Measurements from ENCODE around the gene PICALM. TPM values are rescaled to one million over a fixed set of nuclear protein-coding genes. Genes with fewer than 3 reads are reported as not detected.
"Not testable (repeated sequence)": the region's sequence is repeated elsewhere in the genome, so short reads cannot be mapped to it uniquely, and the experiment has no call there.

PICALM gene
- total RNA-seq, 2 experiments from 2014 or later, result 91.1 to 92.2 TPM

GRCh38 chr11:86087688-86088087 lies 18.8 kb upstream of the PICALM start:
- CTCF ChIA-PET, POLR2A ChIA-PET: not testable (repeated sequence)

GRCh38 chr11:86087256-86087655 lies 18.4 kb upstream of the PICALM start:
- CTCF ChIA-PET, result no interaction called here

GRCh38 chr11:86081455-86081854 lies 12.6 kb upstream of the PICALM start:
- POLR2A ChIA-PET, result no interaction called here
- CTCF ChIA-PET, result no interaction called here

More at GRCh38 chr11:86087256-86087655, 18.4 kb upstream of the PICALM start:
- POLR2A ChIA-PET, result no interaction called here

GRCh38 chr11:86079421-86079820 lies 10.5 kb upstream of the PICALM start:
- ChIA-PET CTCF (no interaction called here), POLR2A (interaction anchor here (0.6 kb wide), 2 partner anchors 12 to 173 kb away, joined by 3 to 4 read pairs; no protein-coding TSS in a partner anchor)

GRCh38 chr11:86073948-86074347 lies 5.1 kb upstream of the PICALM start:
- ChIA-PET CTCF (no interaction called here), POLR2A (no interaction called here)

DNA sequence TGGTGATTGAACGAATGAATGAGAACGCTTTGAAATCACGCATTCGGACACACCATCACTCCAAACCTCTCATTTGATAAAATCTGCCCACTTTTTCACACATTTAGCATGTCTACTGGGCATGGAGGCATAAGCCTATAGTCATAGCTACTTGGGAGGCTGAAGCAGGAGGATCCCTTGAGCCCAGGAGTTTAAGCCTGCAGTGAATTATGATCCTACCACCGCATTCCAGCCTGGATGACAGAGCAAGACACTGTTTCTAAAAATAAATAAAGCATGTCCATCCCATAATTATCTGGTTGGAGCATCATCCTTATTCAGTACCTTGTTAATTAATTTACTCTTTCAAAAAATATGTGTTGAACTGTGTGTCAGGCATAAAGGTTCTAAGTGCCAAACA lies 3.3 kb upstream of the PICALM start:
- CTCF ChIA-PET, result interaction anchor here (0.9 kb wide), 1 partner anchor 12 kb away, joined by 3 read pairs; no protein-coding TSS in a partner anchor

GRCh38 chr11:86070142-86071056 lies 1.5 kb upstream of the PICALM start:
- CTCF ChIA-PET, result interaction anchor here (1.1 to 2.4 kb wide), 4 partner anchors 29 to 126 kb away, joined by 3 to 10 read pairs (median 3); no protein-coding TSS in a partner anchor
- POLR2A ChIA-PET, result interaction anchor here (1.9 kb wide), 1 partner anchor 46 kb away, joined by 8 read pairs; no protein-coding TSS in a partner anchor

More for the DNA sequence above, 3.3 kb upstream of the PICALM start:
- POLR2A ChIA-PET, result no interaction called here

- ChIA-PET POLR2A (interaction anchor here (0.5 to 2.5 kb wide), 10 partner anchors 23 to 218 kb away, joined by 3 to 8 read pairs (median 4); no protein-coding TSS in a partner anchor), CTCF (interaction anchor here (0.7 to 2.4 kb wide), 5 partner anchors 21 to 145 kb away, joined by 3 to 10 read pairs (median 4); no protein-coding TSS in a partner anchor)
These were observed 671 bp upstream of the PICALM start for GRCh38 chr11:86069408-86070101.

DNA sequence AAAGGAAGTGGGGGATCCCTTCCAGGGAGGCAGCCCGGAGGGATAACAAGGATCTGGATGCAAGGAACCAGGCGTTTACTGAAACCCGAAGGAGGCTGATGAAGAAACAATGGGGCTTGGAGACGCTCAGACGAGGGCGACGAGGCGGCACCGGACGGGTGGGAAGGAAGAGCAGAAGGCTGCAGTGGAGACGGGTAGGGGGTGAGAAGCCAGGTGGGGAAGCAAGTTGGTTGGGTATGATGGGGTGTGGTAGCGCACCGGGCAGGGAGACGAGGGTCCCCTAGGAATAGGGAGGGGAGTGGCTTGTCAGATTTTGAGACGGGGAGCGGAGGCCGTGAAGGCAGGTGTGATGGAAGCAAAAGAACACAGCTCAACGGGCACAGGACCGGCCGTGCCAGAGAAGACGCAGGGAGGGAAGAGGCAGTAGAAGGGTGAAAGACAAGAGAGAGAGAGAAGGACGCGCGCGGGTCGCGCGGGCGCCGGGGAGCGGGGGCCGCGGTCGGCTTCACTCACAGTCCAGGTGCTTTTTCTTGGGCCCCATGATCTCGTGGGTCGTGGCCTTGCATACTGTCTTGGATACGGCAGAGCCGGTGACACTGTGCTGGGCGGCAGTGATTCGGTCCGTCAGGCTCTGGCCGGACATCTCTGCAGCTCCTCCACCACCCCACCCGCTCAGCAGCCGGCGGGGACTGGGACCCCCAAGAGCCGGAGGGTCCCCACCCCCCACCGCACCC lies 579 bp downstream of the PICALM start:
- CTCF ChIA-PET, result interaction anchor here (0.7 to 2.3 kb wide), 6 partner anchors 20 to 148 kb away, joined by 3 to 9 read pairs (median 4); no protein-coding TSS in a partner anchor
- POLR2A ChIA-PET, result interaction anchor here (0.5 to 2.5 kb wide), 10 partner anchors 11 to 219 kb away, joined by 3 to 8 read pairs (median 4); no protein-coding TSS in a partner anchor

- CTCF ChIA-PET, result interaction anchor here (1.0 to 2.3 kb wide), 5 partner anchors 20 to 148 kb away, joined by 3 to 9 read pairs (median 4); no protein-coding TSS in a partner anchor
- POLR2A ChIA-PET, result interaction anchor here (0.5 to 2.5 kb wide), 7 partner anchors 12 to 183 kb away, joined by 3 to 8 read pairs (median 3); partner anchors contain the start of gene EED
These were observed 1.1 kb downstream of the PICALM start for GRCh38 chr11:86067851-86068137.

GRCh38 chr11:86067009-86067850 lies 1.7 kb downstream of the PICALM start:
- CTCF ChIA-PET, result interaction anchor here (1.0 to 2.3 kb wide), 5 partner anchors 19 to 149 kb away, joined by 3 to 9 read pairs (median 4); no protein-coding TSS in a partner anchor
- POLR2A ChIA-PET, result interaction anchor here (0.5 to 2.5 kb wide), 6 partner anchors 13 to 184 kb away, joined by 3 to 8 read pairs (median 4); partner anchors contain the start of gene EED

DNA sequence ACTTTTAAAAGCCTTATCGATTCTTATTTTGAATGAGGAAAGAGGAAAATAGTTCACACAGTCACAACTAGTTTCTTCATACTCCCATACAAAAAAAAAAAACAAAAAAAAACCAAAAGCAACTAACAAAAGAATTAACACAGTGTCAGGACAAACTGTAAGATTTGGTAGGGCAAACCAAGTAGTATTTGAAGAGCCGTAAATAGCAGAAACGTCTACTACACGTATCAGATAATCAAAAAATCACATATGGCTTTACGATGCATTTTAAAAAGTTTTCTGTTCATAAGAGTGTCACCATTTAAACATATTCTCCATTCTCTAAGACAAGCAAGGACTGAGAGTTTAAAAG lies 2.3 kb downstream of the PICALM start:
- ChIA-PET CTCF (interaction anchor here (2.1 to 2.4 kb wide), 2 partner anchors 25 to 149 kb away, joined by 6 to 9 read pairs (median 9); no protein-coding TSS in a partner anchor), POLR2A (interaction anchor here (1.1 to 1.4 kb wide), 3 partner anchors 146 to 184 kb away, joined by 3 to 7 read pairs (median 4); partner anchors contain the start of gene EED)

GRCh38 chr11:86066033-86066432 lies 2.9 kb downstream of the PICALM start:
- POLR2A ChIA-PET, result no interaction called here

DNA sequence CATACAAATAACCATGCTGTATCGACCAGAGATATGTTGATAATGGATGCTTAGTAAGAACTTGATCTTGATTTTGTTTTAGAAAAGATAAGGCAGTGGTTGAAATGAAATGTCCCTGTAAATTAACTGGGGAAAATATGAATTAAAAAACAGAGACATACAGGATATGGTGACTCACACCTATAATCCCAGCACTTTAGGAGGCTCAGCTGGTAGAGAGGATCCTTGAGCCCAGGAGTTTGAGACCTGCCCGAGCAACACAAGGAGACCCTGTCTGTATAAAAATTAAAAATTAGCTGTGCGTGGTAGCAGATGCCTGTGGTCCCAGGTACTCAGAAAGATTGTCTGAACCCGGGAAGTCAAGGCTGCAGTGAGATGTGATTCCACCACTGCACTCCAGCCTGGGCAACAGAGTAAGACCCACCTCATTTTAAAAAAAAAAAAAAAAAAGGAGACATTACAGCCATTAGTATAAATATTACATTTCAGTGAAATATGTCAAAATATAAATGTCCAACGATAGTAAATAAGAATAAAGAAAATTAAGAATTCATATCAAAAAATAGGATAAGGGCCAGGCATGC lies 4.6 kb downstream of the PICALM start:
- ChIA-PET CTCF (interaction anchor here (0.7 to 2.4 kb wide), 2 partner anchors 22 to 136 kb away, joined by 3 to 9 read pairs; no protein-coding TSS in a partner anchor), POLR2A (no interaction called here)

More at GRCh38 chr11:86066033-86066432, 2.9 kb downstream of the PICALM start:
- CTCF ChIA-PET, result interaction anchor here (2.4 kb wide), 1 partner anchor 24 kb away, joined by 9 read pairs; no protein-coding TSS in a partner anchor

DNA sequence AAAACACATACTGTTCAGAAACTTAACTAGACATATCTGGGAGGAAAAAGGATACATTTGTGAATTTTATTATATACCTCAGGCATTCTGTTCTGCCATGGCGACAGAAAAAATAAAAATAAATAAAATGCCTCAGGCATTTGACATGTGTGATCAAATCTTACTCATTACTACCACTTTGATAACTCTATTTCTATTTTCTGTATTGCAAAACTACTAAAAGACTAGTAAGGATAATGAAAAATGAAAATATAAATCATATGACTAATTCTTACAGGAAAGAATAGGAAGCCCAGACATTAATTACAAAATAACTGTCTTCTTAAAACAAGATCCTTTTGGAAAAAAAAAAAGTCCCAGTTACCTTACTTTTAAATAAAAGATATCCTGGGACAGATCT lies 5.3 kb downstream of the PICALM start:
- POLR2A ChIA-PET, result no interaction called here

GRCh38 chr11:86062719-86063118 lies 6.2 kb downstream of the PICALM start:
- ChIA-PET CTCF (no interaction called here), POLR2A (no interaction called here)

More for the DNA sequence above, 5.3 kb downstream of the PICALM start:
- CTCF ChIA-PET, result no interaction called here

- ChIA-PET CTCF (no interaction called here), POLR2A (no interaction called here)
These were observed 7.2 kb downstream of the PICALM start for GRCh38 chr11:86061483-86062205.

Data from activated CD8-positive, alpha-beta memory T cell treated with anti-CD3 and anti-CD28 coated beads for 36 hours (primary cell).